NCI-H2227 (cell line): Measurements from ENCODE around the gene PLEKHG2.

Source experiments
- DNase-seq: peaks from one replicate; lab custom pipeline; 2025; ENCODE audit not compliant: unreplicated experiment; lab: John Stamatoyannopoulos, UW

Gene PLEKHG2

DNA sequence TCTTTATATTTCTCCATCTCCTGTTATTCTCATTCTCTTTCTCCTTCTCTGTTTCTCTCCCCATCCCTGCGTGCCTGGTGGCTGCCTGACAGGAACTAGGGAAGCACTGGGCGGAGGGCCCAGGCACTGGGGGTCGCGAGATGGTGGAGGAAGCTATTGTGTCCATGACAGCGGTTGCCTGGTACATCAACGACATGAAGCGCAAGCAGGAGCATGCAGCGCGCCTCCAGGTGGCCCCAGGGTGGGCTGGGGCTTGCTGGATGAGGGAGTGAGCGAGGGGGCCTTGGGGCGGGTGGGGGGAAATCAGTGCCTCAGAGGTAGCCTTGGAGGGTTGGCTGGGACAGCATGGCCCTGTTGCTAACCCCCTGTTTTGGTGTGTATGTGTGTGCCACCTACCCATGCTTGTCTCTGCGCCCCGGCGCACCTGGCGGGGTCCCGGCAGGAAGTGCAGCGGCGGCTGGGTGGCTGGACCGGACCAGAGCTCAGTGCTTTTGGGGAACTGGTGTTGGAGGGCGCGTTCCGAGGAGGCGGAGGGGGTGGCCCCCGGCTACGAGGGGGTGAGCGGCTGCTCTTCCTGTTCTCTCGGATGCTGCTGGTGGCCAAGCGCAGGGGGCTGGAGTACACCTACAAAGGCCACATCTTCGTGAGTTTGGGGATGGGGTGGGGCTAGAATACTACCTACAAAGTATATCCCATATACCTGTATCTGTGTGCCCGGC, 5.2 kb downstream of the PLEKHG2 start:
- no peak for DNase-seq

DNA sequence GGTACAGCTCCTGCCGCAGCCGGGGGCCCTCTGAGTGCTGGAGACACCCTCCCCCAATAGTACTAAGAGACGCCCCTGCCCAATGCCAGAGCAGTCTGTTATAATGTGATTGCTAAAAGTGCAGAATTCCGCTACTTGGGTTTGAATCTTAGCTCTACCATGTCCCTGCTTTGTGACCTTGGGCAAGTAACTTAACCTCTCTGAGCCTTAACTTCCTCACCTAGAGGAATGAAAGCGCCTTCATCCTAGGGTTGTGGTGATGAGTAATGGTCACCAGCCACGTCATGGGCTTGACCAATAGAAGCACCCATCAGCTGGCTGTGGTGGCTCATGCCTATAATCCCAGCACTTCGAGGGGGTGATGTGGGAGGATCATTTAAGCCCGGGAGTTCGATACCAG, 6.5 kb downstream of the PLEKHG2 start:
- DNase-seq: no peak

- DNase-seq: no peak
Measured at GRCh38 chr19:39420769-39421168, 8.3 kb downstream of the PLEKHG2 start.

GRCh38 chr19:39422020-39422419, 9.6 kb downstream of the PLEKHG2 start:
- no peak for DNase-seq

DNA sequence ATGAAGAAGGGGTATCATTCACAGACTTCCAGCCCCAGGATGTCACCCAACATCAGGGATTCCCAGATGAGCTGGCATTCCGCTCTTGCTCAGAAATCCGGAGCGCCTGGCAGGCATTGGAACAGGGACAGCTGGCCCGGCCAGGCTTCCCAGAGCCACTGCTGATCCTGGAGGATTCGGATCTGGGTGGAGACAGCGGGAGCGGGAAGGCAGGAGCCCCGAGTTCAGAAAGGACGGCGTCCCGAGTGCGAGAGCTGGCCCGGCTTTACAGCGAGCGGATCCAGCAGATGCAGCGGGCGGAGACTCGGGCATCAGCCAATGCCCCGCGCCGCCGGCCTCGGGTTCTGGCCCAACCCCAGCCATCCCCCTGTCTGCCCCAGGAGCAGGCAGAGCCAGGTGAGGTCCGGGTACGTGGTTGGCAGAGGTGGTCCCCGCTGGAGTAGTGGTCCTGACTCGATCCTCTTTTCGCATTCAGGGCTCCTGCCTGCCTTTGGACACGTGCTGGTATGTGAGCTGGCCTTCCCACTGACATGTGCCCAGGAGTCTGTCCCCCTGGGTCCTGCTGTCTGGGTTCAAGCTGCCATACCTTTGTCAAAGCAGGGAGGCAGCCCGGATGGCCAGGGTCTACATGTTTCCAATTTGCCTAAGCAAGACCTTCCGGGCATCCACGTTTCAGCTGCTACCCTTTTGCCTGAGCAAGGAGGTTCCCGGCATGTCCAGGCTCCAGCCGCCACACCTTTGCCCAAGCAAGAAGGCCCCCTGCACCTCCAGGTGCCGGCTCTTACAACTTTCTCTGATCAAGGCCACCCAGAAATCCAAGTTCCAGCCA, 11.0 kb downstream of the PLEKHG2 start:
- no peak for DNase-seq

- DNase-seq: no peak
Measured at GRCh38 chr19:39424934-39425333, 12.5 kb downstream of the PLEKHG2 start.

GRCh38 chr19:39425744-39426143, 13.3 kb downstream of the PLEKHG2 start:
- no peak for DNase-seq

- DNase-seq: peak; percentile 61
Measured at GRCh38 chr19:39426170-39426569, 13.7 kb downstream of the PLEKHG2 start.

DNA sequence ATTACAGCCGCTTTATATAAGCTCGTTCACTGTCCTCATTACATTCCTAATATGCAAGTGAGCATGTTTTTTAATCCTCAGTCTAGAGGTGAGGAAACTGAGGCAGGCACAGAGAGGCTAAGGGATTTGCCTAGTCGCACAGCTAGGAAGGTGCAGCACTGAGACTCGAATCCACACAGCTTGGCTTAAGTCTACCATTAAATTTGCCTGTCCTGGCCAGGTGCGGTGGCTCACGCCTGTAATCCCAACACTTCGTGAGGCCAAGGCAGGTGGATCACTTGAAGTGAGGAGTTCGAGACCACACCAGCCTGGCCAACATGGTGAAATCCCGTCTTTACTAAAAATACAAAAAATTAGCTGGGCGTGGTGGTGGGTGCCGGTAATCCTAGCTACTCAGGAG, 15.2 kb downstream of the PLEKHG2 start:
- DNase-seq: no peak

- peak; percentile 83 for DNase-seq
Measured at GRCh38 chr19:39428283-39429112, 16.0 kb downstream of the PLEKHG2 start.

- DNase-seq: peak; percentile 85
Measured at GRCh38 chr19:39430675-39431593, 18.5 kb downstream of the PLEKHG2 start.

GRCh38 chr19:39432677-39433025, 20.2 kb downstream of the PLEKHG2 start:
- no peak for DNase-seq

- DNase-seq: no peak
Measured at GRCh38 chr19:39433480-39434079, 21.1 kb downstream of the PLEKHG2 start.

DNA sequence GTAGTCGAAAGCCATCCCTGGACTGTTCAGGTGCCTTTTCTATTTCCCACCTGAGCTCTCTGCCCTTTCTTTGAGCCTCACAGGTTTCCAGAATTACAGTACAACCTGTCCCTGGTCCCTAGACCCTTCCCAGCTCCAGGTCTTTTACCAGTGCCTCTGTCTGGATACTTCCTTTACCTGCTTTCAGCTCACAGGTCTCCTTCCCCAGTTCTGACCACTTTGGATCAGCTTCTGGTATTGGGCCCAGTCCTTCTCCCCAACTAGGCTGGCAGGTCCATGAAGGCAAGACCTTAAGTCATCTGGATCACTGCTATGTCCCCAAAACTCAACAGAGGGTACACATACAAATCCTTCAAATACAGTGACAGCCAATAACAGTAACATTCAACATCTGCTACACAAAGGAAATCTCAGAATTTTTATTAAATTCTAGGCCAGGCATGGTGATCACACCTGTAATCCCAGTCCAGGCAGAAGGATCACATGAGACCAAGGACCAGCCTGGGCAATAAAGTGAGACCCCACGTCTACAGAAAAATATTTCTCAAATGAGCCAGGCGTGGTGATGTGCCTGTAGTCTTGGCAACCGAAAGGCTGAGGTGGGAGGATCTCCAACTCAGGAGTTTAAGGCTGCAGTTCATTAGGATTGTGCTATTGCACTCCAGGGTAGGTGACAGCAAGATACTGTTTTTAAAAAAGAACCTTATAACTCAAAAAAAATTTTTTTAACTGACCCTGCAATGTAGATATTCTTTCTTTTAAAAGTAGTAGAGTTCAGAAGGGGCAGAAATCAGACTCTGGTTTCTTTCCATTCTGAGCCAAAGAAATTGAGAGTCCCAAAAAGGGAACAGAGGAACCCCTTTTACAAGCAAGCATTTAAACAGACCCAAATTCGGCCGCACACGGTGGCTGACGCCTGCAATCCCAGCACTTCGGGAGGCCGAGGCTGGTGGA, 21.9 kb downstream of the PLEKHG2 start:
- no peak for DNase-seq

GRCh38 chr19:39435499-39436349, 23.3 kb downstream of the PLEKHG2 start, which contains the start of gene RPS16:
TSS of gene RPS16 (minus strand) at chr19:39435949. CDS start at chr19:39435895, 54 bp downstream.
- peak; percentile 100 for DNase-seq

DNA sequence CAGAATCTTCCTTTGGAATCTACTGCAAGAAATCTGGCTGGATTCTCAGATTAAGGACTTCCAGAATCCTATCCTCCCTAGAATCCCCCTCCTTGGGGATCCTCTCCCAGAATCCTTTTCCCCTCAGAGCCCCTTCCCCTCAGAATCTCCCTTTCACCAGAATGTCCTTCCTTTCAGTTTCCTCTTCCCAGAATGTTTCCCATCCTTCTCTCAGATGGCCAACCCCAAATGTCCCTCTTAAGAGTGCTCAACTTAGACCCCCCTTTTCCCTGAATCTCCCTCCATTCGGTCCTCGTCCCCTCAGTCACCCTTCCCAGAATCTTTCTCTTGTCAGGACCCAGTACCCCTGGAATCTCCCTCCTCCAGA, 23.9 kb downstream of the PLEKHG2 start:
- DNase-seq: no peak

DNA sequence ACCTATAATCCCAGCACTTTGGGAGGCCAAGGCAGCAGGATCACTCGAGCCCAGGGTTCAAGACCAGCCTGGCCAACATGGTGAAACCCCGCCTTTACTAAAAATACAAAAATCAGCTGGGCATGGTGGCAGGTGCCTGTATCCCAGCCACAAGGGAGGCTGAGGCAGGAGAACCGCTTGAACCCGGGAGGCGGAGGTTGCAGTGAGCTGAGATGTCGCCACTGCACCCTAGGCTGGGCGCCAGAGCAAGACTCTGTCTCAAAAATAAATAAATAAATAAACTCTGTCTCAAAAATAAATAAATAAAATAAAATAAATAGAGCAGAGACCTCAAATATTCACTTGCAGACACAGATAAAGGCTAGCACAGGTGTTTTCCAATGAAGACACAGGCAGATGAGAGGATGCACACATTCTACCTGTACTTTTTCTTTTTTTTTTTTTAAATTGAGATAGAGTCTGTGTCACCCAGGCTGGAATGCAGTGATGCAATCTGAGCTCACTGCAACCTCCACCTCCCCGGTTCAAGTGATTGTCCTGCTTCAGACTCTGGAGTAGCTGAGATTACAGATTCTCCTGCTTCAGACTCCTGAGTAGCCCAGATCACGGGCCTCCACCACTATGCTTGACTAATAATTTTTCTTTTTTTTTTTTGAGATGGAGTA, 25.9 kb downstream of the PLEKHG2 start:
- no peak for DNase-seq
